ENCODE data around the gene CUEDC1.

Gene CUEDC1

DNA sequence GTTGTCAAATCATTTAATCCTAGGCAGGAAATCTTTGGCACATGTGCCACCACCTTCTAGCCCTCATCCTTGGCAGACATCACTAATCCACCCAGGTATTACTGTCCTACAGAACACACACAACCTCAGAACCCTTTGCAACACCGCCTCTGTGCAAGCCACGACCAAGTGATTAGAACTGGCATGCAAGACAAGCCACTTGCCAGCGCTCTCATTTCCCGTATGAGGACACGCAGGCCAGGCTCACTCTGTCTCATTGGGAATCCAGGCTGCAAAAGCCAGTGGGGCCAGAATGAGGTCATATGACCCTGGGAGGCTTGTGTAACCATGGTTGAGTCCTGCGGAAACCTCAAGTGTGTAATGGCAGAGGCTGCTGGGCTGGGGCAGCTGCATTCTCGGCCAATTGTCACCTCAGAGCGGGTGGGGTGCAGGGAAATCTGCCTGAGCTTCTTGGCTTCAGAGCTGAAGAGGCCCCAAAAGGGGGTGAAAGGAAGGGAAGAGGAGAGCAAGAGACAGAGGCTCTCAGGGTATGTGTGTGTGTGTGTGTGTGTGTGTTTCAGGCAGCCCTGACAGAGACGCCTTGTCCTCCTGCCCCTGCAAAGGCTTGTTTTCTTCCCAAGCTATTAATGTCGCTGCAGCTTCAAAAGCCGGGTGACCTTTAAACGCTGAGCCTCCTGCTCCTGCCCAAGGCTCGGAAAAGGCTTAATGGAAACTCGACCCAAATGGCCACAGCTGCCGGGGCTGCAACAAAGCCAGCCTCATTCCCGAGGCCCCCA, 62.2 kb downstream of the CUEDC1 start:
- no peak for DNase-seq

DNA sequence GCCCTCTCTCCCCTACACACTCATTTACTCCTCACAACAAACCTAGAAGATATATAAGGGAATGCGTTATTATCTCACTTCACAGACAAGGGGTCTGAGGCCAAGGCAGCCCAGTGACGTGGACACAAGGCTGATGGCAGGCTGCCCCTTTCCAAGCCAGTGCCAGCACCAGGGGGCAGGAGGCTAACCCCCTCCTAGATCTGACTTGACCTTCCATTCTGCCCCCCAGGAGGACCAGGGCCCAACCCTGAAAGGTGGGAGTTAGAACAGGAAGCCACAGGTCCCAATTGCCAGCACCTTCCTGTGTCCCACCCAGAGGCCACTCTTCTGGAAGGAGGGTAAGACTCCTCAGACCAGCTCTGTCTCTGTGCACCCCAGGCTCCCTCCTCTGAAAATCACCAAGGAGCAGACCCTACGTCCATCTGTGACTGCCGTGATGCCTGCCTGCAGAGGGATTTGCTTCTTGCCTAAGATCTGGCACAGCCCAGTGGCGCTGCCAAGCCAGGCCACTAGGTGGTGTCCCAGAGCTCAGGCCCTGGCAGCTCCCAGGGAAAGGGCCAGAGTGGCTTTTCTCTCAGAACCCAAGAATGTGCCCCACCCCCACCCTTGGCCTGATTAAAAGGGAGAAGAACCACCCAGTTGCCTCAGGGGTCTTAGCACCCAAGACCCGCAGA, 62.9 kb downstream of the CUEDC1 start:
- DNase-seq: peak; percentile 86

DNA sequence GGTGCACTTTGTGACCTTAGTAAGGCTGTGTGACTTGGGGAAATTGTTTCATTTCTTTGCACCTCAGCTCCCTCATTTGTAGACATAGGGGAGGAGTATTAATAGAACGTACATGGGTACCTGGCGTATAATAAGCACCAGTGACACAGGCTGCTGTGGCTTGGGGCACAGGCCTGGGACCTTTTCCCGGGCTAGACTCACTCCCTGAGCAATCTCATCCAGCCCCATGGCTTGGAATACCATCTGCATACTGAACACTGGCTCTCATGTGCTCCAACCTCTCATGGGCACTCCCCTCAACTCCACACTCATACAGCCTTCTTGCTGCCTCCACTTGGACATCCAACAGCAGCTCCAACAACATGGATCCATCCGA, 64.4 kb downstream of the CUEDC1 start:
- no peak for DNase-seq

DNA sequence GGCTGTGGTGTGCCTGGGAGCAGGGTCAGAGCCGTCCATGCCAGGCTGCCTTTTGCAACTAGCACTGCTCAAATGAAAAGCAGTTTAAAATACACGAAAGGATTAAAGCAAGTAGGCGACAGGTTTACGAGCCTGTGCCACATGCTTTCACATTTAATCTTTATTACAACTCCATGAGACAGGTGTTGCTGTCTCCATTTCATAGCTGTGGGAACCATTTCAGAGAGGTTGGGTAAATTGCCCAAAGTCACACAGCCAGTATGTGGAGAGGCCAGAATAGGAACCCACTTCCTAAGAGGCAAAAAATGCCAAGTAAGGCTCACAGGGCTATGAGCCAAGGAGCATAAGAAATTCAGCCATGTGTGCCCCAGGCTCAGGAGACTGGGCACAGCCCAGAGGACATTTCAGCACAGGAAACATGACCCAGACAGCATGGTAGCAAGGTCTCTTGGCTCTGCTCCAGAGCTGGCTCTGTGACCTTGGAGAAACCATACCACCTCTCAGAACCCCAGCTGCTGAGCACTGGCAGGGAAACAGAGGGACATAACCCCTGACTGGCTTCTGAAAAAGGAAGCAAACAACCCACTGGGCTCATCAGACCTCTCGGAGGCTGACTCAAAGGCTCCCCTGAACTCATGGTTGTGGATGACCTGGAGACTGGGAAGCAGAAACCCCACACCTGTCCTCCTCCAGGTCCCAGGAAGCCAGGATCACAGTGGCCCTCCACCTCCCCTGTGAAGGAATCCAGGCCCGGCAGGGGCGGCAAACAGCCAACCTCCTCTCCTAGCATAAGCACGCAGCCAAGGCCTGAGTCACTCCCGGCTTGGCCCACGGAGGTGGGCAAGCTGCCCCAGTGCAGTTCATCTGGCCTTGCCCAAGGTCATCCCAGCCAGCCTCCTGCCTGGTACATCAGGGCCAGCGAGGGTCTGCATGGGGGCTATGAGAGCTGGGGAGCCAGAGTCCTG, 65.0 kb downstream of the CUEDC1 start:
- no peak for DNase-seq

DNA sequence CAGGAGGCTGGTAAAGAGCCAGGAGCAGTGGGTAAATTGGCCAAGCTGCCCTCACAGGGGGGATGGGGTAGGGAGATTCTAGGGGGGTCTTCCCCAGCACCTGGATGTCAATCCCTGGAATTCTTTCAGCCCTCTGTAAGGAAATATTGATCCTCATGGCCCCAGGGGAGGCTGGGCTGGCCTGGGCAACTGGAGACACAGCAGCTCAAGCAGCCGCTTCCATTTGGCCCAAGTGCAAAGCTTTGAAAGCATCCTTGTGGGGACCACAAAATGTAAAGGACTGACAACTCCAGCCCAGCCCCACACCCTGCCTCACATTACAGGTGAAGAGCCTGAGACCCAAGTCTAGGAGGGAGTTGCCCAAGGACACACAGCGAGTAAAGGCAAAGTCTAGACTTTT, 66.0 kb downstream of the CUEDC1 start:
- no peak for DNase-seq

DNA sequence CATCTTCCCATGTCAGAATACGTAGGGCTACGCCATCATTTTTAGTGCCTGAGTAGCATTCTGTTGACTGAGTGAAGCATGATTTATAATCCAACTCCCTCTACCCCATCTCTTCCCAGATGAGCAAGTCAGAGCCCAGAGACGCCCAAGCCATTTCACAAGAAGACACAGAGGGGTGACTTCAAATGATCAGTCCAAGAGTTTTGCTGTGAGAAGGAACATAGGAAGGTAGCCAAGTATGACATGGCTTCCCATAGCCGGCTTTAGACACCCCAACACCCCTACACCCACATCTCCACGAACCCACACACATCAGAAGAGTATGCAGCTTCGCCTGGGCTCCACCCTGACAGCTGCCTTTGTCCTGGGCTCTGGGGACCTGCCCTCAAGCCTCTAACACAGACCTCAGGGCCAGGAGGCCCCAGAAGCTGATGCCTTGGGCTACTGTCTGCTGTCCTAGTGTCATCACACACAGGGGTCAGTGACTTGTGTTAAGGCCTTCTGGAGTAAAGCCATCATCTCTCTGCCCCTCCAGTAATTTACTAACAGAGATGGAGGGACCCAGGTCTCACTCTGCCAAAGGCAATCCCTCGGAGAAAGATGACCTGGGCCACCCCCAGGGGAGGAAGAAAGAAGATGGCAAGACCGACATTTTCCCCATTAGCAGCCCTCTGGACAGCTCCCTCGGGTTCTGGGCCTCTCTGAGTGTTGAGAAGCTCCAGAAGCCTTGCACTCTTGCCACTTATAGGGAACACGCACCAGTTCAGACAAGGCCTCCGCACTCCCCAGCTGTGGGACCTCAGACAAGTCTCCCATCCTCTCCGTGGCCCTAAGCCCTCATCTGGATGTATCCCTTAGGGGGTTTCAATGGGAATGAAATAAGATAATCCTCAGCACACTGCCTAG, 66.6 kb downstream of the CUEDC1 start:
- DNase-seq: no peak

DNA sequence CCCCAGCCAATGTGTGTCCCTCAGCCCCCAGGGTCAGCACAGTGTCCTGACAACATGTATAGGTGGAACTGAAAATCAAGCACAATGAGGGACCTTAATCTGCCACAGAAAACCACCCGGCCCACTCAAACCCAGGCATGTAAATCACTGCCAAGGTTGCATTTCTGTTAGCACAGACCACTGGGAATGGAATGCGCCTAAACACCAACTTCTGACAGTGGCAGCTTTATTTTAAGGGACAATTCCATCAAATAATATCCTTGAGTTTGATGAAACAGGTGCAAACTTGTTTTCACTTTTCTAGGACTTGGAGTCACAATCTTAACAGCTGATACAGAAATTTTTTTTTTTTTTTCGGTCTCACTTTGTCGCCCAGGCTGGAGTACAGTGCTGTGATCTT, 68.1 kb downstream of the CUEDC1 start:
- no peak for DNase-seq

DNA sequence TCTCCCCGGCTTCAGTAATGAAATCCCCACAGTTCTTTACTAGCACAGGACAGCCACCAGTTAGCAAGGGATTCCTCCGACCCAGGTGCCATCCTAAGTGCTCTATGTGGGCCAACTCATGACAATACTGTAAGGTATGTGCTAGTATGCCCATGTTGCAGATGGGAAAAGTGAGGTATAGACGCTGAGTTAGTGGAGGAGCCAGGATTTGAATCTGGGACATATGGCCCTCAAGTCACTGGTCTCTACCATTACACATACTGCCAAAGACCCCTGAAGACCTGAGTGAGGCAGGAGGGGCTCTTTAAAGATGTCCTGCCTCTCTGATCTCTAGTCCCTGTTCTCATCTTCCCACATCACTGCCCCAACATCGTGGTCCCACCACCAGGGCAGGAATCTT, 69.2 kb downstream of the CUEDC1 start:
- DNase-seq: no peak

DNA sequence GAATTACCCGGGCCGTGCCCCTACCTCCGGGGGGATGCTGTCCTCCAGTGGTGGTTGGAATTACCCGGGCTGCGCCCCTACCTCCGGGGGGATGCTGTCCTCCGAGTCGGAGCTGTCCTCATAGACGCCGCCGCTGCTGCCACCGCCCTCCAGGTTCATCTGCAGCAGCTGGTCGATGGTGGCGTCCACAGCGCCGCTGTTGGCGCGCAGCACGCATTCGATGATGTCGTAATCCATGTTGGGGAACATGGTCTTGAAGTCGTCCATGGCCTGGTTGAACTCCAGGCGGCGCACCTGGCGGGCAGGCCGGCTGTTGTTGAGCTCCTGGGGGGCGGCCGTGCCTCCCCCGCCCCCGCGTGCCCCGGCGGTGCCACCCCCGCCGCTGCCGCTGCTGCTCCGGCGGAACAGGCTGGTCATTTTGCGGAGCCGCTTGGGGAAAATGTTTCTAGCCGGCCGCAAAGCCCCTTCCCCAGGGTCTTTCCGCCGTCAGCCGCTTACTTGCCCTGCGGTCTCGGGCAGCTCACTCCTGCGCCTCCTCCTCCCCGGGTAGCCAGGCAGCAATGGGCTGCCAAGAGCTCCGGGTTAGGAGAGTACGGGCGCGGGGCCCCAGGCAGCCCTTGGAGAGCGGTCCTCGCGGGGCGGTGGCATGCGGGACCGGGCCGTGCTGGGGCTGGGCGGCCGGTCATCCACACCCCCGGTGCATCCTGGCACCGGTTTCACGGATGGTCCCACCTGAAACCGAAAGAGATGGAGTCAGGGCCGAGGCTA, 69.9 kb downstream of the CUEDC1 start:
- DNase-seq: no peak

DNA sequence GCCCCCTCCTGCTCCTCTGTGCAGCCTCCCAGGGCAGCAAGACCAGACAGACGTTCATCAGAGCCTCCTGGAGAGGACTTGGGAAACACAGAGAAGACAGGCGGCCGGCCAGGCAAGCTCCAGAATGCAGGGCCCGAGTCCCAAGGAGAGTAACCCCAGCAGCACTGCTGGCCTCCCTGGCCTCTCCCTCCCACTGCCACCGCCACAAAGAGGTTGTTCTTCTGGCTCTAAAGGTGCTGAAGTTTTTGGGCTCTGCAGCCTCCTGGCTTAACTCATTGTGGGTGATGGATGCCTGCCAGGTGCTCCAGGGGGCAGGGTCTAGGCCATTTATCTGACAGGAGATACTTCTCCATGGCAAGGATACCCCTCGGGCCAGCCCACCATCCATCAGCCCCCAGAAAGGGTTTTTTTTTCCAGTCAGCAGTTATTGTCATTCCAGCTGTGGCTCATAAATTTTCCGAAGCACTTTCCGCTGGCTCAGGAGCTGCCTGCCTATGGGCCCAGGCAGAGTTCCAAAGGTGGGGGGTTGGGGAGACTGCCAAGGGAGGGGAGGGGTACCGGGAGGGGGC, 73.3 kb downstream of the CUEDC1 start:
- no peak for DNase-seq

DNA sequence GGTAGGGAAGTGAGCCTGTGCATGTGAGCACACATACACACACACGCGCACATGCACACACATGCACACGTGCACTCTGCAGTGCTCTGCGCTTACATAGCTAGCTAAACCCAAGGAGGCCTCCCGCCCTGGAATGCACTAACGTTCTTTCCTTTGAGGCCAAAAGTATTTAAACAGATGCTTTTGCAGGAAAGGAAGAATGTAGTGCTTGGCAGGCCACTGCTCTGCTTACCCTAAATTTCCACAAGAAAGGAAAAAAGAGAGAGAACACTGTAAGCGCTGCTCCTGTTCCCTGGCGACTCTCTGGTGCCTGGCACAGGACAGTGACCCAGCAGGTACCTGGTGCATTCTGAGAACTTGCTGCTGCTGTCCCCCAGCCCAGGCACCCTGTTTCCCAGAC, 74.1 kb downstream of the CUEDC1 start:
- no peak for DNase-seq

DNA sequence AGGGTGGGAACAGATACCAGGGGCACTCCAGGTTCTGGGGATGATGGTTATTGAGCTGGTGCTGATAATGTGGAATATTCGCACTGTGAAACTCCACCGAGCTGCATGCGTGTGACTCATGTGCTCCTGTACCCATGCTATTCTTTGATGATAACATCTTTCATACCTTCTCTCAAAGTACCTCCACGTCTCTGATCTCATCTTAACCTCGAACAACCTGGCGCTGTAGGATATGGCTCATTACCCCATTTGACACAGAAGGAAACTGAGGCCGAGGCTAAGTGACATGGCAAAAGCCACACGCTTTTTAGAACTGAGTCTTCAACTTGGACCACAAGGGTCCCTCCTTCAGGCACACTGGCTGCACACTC, 75.1 kb downstream of the CUEDC1 start:
- DNase-seq: no peak

DNA sequence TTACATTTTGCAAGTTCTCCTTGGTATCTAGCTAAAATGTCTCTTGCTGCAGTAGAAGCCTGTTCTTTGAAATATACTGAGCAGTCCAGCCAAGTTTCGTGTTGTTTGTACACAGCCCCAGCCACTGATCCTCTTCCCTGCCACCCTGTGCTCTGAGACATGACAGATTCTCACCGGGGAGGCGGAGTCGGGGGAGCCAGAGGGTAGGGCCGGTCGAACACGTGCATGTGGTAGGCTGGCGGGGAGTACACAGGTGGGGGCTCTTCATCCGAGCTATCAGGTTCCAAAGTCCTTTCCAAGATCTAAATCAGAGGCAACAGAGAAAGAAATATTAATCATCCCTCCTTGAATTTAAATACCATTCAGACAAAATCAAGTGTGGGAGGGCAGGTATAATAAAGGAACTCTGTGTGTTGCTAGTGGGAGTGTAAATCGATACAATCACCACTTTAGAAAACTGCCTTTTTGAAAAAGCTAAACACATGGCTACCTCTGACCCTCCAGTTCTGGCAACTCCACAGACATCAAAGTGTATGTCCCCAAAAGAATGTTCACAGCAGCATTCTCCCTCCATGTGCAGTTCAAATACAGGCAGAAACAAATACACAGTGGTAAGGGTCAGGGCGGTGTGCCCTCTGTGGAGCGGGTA, 75.7 kb downstream of the CUEDC1 start:
- no peak for DNase-seq

DNA sequence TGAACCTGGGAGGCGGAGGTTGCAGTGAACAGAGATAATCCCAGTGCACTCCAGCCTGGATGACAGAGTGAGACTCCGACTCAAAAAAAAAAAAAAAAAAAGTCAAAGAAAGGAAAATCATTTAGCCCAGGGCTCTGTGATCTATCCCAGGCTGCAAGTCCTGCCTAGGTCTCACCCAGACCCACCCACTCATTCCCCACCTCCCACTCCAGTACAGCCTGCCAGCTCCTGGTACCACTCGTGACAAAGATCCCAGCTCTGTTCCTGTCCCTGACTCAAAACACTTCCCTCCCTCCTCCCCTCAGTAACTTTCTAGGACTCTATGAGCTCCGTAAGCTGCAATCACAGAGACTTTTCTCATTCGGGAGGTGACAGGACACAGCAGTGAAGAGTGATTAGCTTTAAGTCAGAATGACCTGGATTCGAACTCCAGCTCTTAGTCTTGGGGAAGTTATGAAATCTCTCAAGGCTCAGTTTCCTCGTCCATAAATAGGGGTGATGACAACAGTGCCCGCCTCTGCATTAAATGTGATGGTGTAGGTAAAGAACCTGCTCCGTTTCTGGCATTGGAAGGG, 77.3 kb downstream of the CUEDC1 start:
- DNase-seq: no peak

DNA sequence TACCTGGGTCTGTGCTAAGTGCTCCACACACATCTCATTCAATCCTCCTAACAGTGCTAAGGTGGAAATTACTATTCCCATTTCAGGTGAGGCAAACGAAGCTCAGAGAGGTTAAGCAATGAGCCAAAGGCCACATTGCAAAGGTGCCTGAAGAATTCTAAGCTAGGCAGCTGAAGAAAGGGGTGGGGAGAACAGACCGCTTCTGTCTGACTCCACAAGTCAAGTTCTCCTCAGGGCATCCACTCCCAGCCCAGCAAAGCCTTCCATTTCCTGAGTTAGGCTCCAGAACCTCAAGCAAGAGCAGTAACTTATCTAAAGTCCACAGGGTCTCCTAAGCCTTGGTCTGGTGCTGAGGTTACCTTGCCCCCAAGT, 78.4 kb downstream of the CUEDC1 start:
- DNase-seq: no peak

DNA sequence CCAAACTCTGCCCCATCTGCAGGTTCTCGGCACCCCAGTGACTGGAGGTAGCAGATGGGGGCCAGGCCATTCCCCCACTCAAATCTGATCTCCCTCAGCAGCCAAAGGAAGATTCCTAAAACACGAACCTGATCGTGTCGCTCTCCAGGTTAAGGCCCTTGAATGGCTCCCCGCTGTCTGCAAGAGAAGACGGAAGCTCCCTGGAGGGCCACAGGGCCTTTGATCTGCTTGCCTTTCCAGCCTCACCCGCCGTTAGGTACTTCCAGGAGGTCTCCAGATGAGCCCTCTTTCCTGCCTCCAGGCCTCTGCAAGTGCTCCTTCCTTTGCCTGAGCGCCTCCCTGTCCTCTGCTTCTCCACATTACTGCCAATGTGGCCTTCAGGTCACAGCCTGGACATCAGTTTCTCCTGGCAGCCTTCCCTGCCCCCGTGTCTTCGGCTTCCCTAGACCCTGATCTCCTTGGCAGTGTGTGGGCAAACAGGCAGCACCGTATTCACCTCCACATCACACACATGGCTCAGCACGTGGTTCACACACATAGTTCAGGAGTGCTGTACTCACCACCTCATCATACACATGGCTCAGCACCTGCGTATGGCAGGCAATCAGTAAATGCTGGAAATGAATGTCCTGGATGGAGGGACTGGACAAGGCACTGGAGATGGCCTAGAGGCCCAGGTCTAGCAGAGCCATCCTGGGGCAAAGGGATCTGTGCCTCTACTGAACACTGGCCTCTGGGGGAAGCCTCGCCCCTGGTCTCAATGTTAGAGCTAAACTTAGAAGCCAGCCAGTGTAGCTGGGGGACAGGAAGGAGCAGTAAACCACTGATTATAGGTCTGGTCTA, 79.0 kb downstream of the CUEDC1 start:
- no peak for DNase-seq

DNA sequence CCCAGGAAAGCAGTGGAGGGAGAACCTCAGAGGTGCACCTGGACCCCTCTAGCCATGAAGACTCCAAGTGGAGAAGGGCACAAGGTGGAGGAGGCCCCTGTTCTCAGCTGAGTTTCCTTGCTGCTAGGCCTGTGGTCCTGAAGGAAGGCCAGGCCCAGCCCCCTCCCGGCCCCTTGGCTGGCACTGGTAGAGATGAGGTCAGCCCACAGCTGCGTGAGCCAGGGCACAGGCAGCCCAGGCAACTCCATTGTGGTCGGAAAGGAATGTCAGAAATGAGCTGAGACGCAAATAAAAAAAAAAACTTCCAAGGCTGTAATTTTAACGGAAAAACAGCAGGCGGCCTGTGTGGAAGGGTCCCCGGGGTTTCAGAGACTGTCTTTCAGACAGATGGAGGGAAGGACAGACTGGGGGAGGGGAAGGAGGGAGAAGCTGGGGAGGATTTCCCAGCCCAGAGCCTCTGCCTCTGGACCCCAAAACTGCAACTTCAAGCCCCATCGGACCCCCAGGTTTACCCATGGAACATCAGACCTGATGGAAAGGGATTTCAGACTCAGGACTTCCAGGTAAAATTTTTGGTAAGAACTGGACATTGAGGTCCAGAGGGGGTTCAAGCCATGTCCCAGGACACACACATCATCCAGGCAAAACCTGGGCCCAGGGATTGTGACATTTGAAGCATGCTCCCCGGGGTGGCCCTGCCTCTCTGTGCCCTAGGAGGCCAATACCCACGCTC, 79.8 kb downstream of the CUEDC1 start:
- DNase-seq: no peak

DNA sequence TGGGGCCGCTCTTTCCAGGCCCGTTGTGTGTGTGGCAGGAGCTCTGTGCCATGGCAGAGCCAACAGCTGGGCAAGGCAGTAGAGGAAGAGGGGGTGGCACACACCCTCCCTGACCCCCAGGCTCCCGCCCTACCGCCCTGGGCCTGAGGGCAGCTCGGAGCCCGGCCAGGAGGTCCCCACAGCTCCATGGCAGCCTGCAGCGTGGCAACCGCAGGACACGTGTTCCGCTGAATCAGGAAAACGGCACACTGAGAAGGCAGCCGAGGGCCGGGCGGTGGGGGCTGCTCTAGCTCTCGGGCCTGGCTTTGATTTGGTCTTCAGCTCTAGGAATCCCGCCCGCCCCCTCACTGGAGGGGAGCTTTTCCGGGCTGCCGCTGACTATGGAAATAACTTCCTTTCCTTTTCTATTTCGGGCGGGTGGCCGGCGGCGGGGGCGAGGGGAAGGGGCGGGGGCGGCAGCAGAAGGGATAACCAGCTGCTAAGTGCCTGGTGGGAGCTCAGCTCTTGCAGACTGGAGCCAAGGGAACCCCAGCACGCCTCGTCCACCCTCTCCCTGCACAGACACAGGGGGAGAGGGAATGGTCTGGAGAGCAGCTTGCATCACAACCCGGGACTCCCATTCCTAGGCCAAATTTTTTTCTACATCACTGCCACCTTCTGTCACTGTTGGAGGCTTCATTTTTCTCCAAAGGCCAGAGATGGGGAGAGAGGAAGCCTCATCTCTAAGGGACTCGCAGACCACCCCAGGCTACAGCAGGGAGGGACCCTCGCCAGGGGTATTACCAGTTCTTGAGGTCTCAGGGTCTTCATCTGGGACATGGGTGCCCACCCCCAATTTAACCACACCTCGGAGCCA, 80.5 kb downstream of the CUEDC1 start:
- DNase-seq: no peak
